HFFc6 (cell line): ENCODE results near the gene EEF1B2. TPM values are rescaled to one million over a fixed set of nuclear protein-coding genes. Genes with fewer than 3 reads are reported as not detected.
"Not testable (repeated sequence)": the region's sequence is repeated elsewhere in the genome, so short reads cannot be mapped to it uniquely, and the experiment has no call there.

Experiments
- DNase-seq: peaks from one replicate; pipeline ENCODE4 v3.0.0-alpha.2; 2018
- H3K27ac Mint-ChIP-seq: 2 replicates; pipeline ENCODE4 v1.8.0; 2020; ENCODE audit warnings: mild to moderate bottlenecking, mixed read lengths
- H3K27me3 Mint-ChIP-seq: 2 replicates; pipeline ENCODE4 v1.8.0; 2021; ENCODE audit warnings: mild to moderate bottlenecking, moderate library complexity, mixed read lengths; ENCODE audit not compliant: insufficient read depth
- H3K36me3 Mint-ChIP-seq: 2 replicates; pipeline ENCODE4 v1.8.0; 2021; ENCODE audit warnings: low read depth, mixed read lengths
- H3K4me1 Mint-ChIP-seq: 2 replicates; pipeline ENCODE4 v1.8.0; 2020; ENCODE audit warnings: low read depth, mixed read lengths
- H3K4me3 Mint-ChIP-seq: 2 replicates; pipeline ENCODE4 v1.8.0; 2020; ENCODE audit warnings: mild to moderate bottlenecking, moderate library complexity, mixed read lengths
- H3K9me3 Mint-ChIP-seq: 2 replicates; pipeline ENCODE4 v1.8.0; 2020; ENCODE audit warnings: mild to moderate bottlenecking, mixed read lengths
- total RNA-seq, 6 experiments: library from RNA; stranded (reverse); fragmentation: NEBNext Ultra II Directional; extraction: Animal tissue kit (Norgen Biotek cat#: 25700); gene quantifications; 2 replicates in 1 of 6; 3 replicates in 5 of 6; pipeline ENCODE4 v1.2.3, GENCODE V29; 2021
- TF ChIP-seq, protein P1 (sequence below): fragments of 200-600 bp; sonication (generic); IDR thresholded peaks from 2 replicates; pipeline ENCODE4 v1.5.0; 2021; ENCODE audit warnings: antibody characterized with exemption, mild to moderate bottlenecking

The EEF1B2 gene
- total RNA-seq, 6 experiments from 2014 or later = 588 to 647 (median 609) TPM

DNA sequence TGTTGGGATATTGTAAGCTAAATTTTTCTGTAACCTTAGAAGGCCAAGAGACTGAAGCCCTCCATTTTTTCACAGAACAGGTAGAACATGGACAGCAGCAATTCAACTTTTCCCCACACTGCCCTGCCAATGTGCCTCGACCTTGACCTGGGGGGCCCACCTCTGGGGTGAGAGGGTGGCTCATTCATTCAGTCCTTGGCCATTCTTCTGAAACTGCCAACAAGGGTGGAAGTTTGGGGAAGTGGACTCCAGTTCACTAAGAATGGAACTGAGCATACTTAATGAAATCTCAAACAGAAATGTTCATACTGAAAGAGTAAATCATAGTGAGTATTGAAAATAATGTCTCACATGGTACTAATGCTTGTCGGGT lies 1.1 kb downstream of the EEF1B2 start:
- TF ChIP-seq, protein P1, sequence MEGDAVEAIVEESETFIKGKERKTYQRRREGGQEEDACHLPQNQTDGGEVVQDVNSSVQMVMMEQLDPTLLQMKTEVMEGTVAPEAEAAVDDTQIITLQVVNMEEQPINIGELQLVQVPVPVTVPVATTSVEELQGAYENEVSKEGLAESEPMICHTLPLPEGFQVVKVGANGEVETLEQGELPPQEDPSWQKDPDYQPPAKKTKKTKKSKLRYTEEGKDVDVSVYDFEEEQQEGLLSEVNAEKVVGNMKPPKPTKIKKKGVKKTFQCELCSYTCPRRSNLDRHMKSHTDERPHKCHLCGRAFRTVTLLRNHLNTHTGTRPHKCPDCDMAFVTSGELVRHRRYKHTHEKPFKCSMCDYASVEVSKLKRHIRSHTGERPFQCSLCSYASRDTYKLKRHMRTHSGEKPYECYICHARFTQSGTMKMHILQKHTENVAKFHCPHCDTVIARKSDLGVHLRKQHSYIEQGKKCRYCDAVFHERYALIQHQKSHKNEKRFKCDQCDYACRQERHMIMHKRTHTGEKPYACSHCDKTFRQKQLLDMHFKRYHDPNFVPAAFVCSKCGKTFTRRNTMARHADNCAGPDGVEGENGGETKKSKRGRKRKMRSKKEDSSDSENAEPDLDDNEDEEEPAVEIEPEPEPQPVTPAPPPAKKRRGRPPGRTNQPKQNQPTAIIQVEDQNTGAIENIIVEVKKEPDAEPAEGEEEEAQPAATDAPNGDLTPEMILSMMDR = no peak
- H3K36me3 Mint-ChIP-seq = peaks cover 50% of the 10 kb centered on the region
- H3K27me3 Mint-ChIP-seq = peaks cover 3% of the 10 kb centered on the region
- H3K4me1 Mint-ChIP-seq = peaks cover 45% of the 10 kb centered on the region
- no peaks in the 10 kb centered on the region for H3K9me3 Mint-ChIP-seq
- H3K27ac Mint-ChIP-seq = peak overlapping the region; percentile 96
- DNase-seq = no peak
- H3K4me3 Mint-ChIP-seq = peak overlapping the region; percentile 97

DNA sequence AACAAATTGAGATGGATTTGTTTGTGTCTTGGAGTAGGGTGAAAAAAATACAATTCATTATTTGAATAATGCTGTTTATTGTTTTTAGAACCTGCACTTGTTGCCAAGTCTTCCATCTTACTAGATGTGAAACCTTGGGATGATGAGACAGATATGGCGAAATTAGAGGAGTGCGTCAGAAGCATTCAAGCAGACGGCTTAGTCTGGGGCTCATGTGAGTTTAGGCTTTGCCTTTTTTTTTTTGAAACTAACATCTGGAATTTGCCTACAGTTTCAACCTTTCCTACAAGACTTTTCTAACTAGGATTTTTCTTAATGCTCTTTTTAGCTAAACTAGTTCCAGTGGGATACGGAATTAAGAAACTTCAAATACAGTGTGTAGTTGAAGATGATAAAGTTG lies 2.7 kb downstream of the EEF1B2 start:
- peak overlapping the region; percentile 29 for H3K27ac Mint-ChIP-seq
- peaks cover 45% of the 10 kb centered on the region for H3K4me1 Mint-ChIP-seq
- DNase-seq, H3K27me3 Mint-ChIP-seq, H3K9me3 Mint-ChIP-seq: not testable (repeated sequence)
- H3K36me3 Mint-ChIP-seq = peaks cover 46% of the 10 kb centered on the region
- H3K4me3 Mint-ChIP-seq = peak overlapping the region; percentile 51

DNA sequence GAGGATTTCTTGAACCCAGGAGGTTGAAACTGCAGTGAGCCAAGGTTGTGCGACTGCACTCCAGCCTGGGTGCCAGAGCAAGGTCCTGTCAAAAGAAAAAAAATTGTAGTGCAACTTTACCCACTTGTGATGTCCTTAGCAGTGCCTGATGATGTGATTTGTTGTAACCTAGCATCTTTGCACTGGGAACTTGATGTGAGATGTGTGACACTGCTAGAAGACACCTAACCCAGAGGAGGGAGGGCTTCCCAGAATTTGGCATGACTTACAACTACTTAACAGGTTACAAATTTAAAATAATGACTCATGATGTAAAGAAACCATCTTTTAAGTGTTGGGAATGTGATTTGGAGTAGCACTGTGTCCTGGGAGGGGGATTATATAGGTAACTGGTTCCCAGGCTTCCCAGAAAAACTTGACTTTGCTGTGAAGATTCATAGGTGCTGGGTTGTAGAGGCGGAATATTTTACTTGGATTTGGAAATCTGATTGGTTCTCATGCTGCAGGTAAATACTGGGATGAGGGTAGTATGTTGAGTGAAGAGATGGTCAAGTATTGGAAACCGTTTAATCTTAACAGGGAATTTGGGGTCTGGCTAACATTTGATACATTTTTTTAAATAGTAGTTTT lies 3.7 kb downstream of the EEF1B2 start:
- no peak for DNase-seq
- Mint-ChIP-seq H3K27ac (peak overlapping the region; percentile 37), H3K36me3 (peaks cover 45% of the 10 kb centered on the region)

DNA sequence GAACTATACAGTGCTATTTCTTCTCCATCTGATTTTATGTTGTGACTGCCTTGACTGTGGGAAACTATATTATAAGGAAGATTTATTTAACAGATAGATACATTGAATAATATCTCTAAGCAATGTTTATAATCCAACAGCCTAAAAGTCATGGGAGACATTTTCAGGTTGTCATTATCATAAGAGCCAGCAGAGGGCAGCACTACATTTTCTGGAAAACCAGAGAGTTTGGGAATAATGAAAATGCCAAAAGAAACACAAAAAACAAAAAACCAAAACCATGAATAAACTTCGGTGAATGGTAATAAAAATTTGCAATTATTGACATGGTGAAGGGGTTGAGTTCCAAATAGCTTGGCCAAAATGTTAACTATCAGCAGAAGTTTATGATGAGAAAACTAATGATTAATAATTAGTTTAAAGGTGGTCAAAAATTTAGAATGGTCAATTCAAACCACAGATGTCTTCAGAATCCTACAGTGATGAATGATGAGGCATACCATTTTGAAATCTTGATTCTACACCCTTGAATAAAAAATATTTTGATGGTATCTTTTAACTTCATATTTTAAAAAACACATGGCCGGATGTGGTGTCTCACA lies 4.7 kb downstream of the EEF1B2 start:
- DNase-seq = peak; percentile 45
- Mint-ChIP-seq H3K27ac (peak overlapping the region; percentile 29; the same call in 1 of the 2 replicates), H3K4me1 (peaks cover 38% of the 10 kb centered on the region), H3K9me3 (no peaks in the 10 kb centered on the region), H3K4me3 (no peak overlapping the region), H3K27me3 (peaks cover 3% of the 10 kb centered on the region), H3K36me3 (peaks cover 51% of the 10 kb centered on the region)
- TF ChIP-seq, protein P1 = peak; percentile 91

More for the DNA sequence above, 3.7 kb downstream of the EEF1B2 start:
- peaks cover 39% of the 10 kb centered on the region for H3K4me1 Mint-ChIP-seq
- TF ChIP-seq, protein P1 = no peak
- H3K9me3 Mint-ChIP-seq = no peaks in the 10 kb centered on the region
- no peak overlapping the region for H3K4me3 Mint-ChIP-seq
- H3K27me3 Mint-ChIP-seq = peaks cover 3% of the 10 kb centered on the region

DNA sequence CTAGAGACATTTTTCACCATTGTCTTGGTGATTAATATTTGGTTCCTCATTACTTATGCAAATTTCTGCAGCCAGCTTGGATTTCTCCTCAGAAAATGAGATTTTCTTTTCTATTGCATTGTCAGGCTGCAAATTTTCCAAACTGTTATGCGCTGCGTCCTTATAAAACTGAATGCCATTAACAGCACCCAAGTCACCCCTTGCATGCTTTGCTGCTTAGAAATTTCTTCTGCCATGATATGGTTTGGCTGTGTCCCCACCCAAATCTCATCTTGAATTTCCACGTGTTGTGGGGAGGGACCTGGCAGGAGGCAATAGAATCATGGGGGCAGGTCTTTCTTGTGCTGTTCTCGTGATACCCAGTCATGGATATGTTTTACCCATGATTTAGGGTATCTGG lies 8.5 kb downstream of the EEF1B2 start:
- DNase-seq, H3K27ac Mint-ChIP-seq, H3K27me3 Mint-ChIP-seq, H3K9me3 Mint-ChIP-seq, H3K4me3 Mint-ChIP-seq, H3K4me1 Mint-ChIP-seq: not testable (repeated sequence)
- H3K36me3 Mint-ChIP-seq = peaks cover 32% of the 10 kb centered on the region

DNA sequence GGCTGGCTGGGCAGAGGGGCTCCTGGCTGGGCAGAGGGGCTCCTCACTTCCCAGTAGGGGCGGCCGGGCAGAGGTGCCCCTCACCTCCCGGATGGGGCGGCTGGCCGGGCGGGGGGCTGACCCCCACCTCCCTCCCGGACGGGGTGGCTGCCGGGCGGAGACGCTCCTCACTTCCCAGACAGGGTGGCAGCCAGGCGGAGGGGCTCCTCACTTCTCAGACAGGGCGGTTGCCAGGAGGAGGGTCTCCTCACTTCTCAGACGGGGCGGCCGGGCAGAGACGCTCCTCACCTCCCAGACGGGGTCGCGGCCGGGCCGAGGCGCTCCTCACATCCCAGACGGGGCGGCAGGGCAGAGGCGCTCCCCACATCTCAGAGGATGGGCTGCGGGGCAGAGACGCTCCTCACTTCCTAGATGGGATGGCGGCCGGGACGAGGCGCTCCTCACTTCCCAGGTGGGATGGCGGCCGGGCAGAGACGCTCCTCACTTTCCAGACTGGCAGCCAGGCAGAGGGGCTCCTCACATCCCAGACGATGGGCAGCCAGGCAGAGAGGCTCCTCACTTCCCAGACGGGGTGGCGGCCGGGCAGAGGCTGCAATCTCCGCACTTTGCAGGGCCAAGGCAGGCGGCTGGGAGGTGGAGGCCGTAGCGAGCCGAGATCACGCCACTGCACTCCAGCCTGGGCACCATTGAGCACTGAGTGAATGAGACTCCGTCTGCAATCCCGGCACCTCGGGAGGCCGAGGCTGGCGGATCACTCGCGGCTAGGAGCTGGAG lies 12.1 kb downstream of the EEF1B2 start:
- H3K27me3 Mint-ChIP-seq, H3K4me1 Mint-ChIP-seq, H3K27ac Mint-ChIP-seq, H3K9me3 Mint-ChIP-seq, H3K4me3 Mint-ChIP-seq, DNase-seq: not testable (repeated sequence)
- peaks cover 30% of the 10 kb centered on the region for H3K36me3 Mint-ChIP-seq

DNA sequence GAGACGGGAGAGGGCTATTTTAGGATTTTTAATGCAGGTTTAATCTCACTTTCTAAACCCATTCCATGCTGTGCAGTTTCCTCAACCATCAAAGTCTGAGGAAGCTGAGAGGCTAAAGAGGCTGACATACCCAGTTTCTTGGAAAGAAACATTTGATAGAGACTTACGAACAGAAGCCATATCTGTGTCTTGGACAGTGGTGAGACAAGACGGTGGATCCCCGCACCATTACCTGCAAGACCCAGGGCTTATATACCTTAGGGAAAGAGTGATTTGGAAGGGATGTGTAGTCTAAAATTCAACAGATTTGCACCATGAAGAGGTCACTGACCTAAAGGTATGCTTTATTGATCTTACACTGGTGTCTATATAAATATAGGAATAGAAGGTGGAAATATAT lies 13.5 kb downstream of the EEF1B2 start:
- Mint-ChIP-seq H3K36me3 (peaks cover 26% of the 10 kb centered on the region), H3K27ac (no peak overlapping the region), H3K4me1 (no peaks in the 10 kb centered on the region), H3K4me3 (no peak overlapping the region), H3K9me3 (no peaks in the 10 kb centered on the region), H3K27me3 (peaks cover 4% of the 10 kb centered on the region)
- no peak for DNase-seq
- TF ChIP-seq, protein P1 = no peak
